ENCODE measurements around the gene EVL.

The EVL gene

GRCh38 chr14:100122481-100123223 lies 57.4 kb downstream of the EVL start:
- in situ Hi-C loops (cut with MboI; ENCODE audit: low sequenced_read_pairs), result no loop called here

GRCh38 chr14:100123618-100124017 lies 58.4 kb downstream of the EVL start:
- in situ Hi-C loops (cut with MboI; ENCODE audit: low sequenced_read_pairs), result no loop called here

- in situ Hi-C loops (cut with MboI; ENCODE audit: low sequenced_read_pairs), result no loop called here
Observed at GRCh38 chr14:100124551-100125088, 59.4 kb downstream of the EVL start.

GRCh38 chr14:100126401-100126800 lies 61.2 kb downstream of the EVL start:
- in situ Hi-C loops (cut with MboI; ENCODE audit: low sequenced_read_pairs), result no loop called here

GRCh38 chr14:100127853-100128455 lies 62.7 kb downstream of the EVL start:
- in situ Hi-C loops (cut with MboI; ENCODE audit: low sequenced_read_pairs), result no loop called here

GRCh38 chr14:100128688-100129087 lies 63.5 kb downstream of the EVL start:
- in situ Hi-C loops (cut with MboI; ENCODE audit: low sequenced_read_pairs), result no loop called here

GRCh38 chr14:100129161-100129589 lies 64.0 kb downstream of the EVL start:
- in situ Hi-C loops (cut with MboI; ENCODE audit: low sequenced_read_pairs), result no loop called here

- in situ Hi-C loops (cut with MboI; ENCODE audit: low sequenced_read_pairs), result no loop called here
Observed at GRCh38 chr14:100130521-100130920, 65.3 kb downstream of the EVL start.

- in situ Hi-C loops (cut with MboI; ENCODE audit: low sequenced_read_pairs), result no loop called here
Observed at GRCh38 chr14:100131181-100131580, 66.0 kb downstream of the EVL start.

- in situ Hi-C loops (cut with MboI; ENCODE audit: low sequenced_read_pairs), result no loop called here
Observed at GRCh38 chr14:100132161-100132902, 67.1 kb downstream of the EVL start.

GRCh38 chr14:100132903-100133510 lies 67.8 kb downstream of the EVL start:
- in situ Hi-C loops (cut with MboI; ENCODE audit: low sequenced_read_pairs), result no loop called here

GRCh38 chr14:100134586-100134985 lies 69.4 kb downstream of the EVL start:
- in situ Hi-C loops (cut with MboI; ENCODE audit: low sequenced_read_pairs), result no loop called here

GRCh38 chr14:100135073-100135472 lies 69.9 kb downstream of the EVL start:
- in situ Hi-C loops (cut with MboI; ENCODE audit: low sequenced_read_pairs), result no loop called here

GRCh38 chr14:100135784-100136183 lies 70.6 kb downstream of the EVL start:
- in situ Hi-C loops (cut with MboI; ENCODE audit: low sequenced_read_pairs), result no loop called here

- in situ Hi-C loops (cut with MboI; ENCODE audit: low sequenced_read_pairs), result no loop called here
Observed at GRCh38 chr14:100137173-100137572, 72.0 kb downstream of the EVL start.

- in situ Hi-C loops (cut with MboI; ENCODE audit: low sequenced_read_pairs), result no loop called here
Observed at GRCh38 chr14:100138082-100138787, 73.0 kb downstream of the EVL start.

- in situ Hi-C loops (cut with MboI; ENCODE audit: low sequenced_read_pairs), result no loop called here
Observed at GRCh38 chr14:100138955-100139354, 73.7 kb downstream of the EVL start.

GRCh38 chr14:100140452-100141078 lies 75.3 kb downstream of the EVL start:
- in situ Hi-C loops (cut with MboI; ENCODE audit: low sequenced_read_pairs), result no loop called here

GRCh38 chr14:100141098-100141497 lies 75.9 kb downstream of the EVL start:
- in situ Hi-C loops (cut with MboI; ENCODE audit: low sequenced_read_pairs), result no loop called here
